Aorta (tissue), 5 donors: Measurements from ENCODE around the gene TMEM181. TPM values are rescaled to one million over a fixed set of nuclear protein-coding genes. Genes with fewer than 3 reads are reported as not detected.
A peak's percentile ranks its signal among the peaks of the same experiment; 100 is the strongest.

Source experiments
- ATAC-seq: fragments of 200-7000 bp; cut with Tn5 transposase; one replicate; pipeline ENCODE4 v1.9.1; 2022; ENCODE audit warnings: moderate library complexity; ENCODE audit not compliant: low FRiP score
- DNase-seq, 2 donors: peaks; one replicate each; pipeline ENCODE4 v3.0.0-alpha.2; 2020
- H3K27ac ChIP-seq, 2 donors: one replicate each; pipeline ENCODE4 v1.5.1; 2013; ENCODE audit warnings: low read length in 2 of 2, mild to moderate bottlenecking in 2 of 2, moderate library complexity in 2 of 2, control low read depth in 1 of 2, inconsistent platforms in 1 of 2, low read depth in 1 of 2
- H3K27me3 ChIP-seq, 2 donors: one replicate each; pipeline ENCODE4 v1.6.1; 2013; ENCODE audit warnings: control low read depth in 1 of 2, low read length in 1 of 2, mild to moderate bottlenecking in 1 of 2, moderate library complexity in 1 of 2; ENCODE audit not compliant: insufficient read depth in 2 of 2, control insufficient read depth in 1 of 2
- H3K36me3 ChIP-seq, 2 donors: one replicate each; pipeline ENCODE4 v1.6.1; 2013; ENCODE audit warnings: control low read depth in 1 of 2, low read length in 1 of 2, mild to moderate bottlenecking in 1 of 2; ENCODE audit not compliant: insufficient read depth in 2 of 2, control insufficient read depth in 1 of 2
- H3K4me1 ChIP-seq, 2 donors: one replicate each; pipeline ENCODE4 v1.6.1; 2013; ENCODE audit warnings: low read length in 2 of 2, control low read depth in 1 of 2, mild to moderate bottlenecking in 1 of 2, moderate library complexity in 1 of 2; ENCODE audit not compliant: insufficient read depth in 2 of 2, control insufficient read depth in 1 of 2
- H3K4me3 ChIP-seq, 2 donors: one replicate each; pipeline ENCODE4 v1.5.1; 2013; ENCODE audit warnings: low read length in 2 of 2, control low read depth in 1 of 2, mild to moderate bottlenecking in 1 of 2
- H3K9me3 ChIP-seq: one replicate; pipeline ENCODE4 v1.6.1; 2013; ENCODE audit warnings: mild to moderate bottlenecking, low read length; ENCODE audit not compliant: control insufficient read depth
- WGBS, 2 donors: extraction: QIAGEN DNeasy Blood & Tissue Kit; methylation state at CpG; one replicate each; pipeline ENCODE4 v1.1.7; 2013; 5-methylcytosine and 5-hydroxymethylcytosine counted together
- intact Hi-C, 2 donors: fragments of 100-400 bp; cut with DNase I; formaldehyde crosslinking; loops; one replicate each; pipeline versions ENCODE4 v1.14.2 to v1.15.0; 2022
- polyA plus RNA-seq, 2 donors: library from polyadenylated mRNA; stranded (reverse); fragments of 200-250 nt; gene quantifications; one replicate each; pipeline ENCODE4 v1.2.3, GENCODE V29; 2013
- total RNA-seq, 2 donors: library from RNA; stranded (reverse); fragmentation: NEBNext Ultra II Directional; extraction: Animal tissue kit (Norgen Biotek cat#: 25700); gene quantifications; one replicate each; pipeline ENCODE4 v1.2.1, GENCODE V29; 2021
- donor health status: healthy with polysubstance abuse.
- donor health status: Bipolar disorder and iron deficiency.
- donor health status: DM: no; HTN: no; CAD: no.
- donor health status: DM: no; HTN: no; CAD: no.
- donor health status: DM: yes; HTN: yes; CAD: no.

The TMEM181 gene
- total and polyA plus RNA-seq, 4 donors: 7.4 to 25.9 (median 17.9) TPM

GRCh38 chr6:158640519-158640918 lies 80.6 kb downstream of the TMEM181 start:
- intact Hi-C loops: no loop called here
- Histone ChIP-seq H3K4me3 (no peak overlapping the region), H3K27me3 (no peaks in the 10 kb centered on the region), H3K4me1 (no peaks in the 10 kb centered on the region), H3K36me3 (no peaks in the 10 kb centered on the region), H3K27ac (no peak overlapping the region), H3K9me3 (no peaks in the 10 kb centered on the region)
- ATAC-seq: no peak
- DNase-seq: no peak
- WGBS, 2 donors: 78 to 87% methylated on average over 2 of the region's 2 CpGs

- Histone ChIP-seq H3K9me3 (no peaks in the 10 kb centered on the region), H3K4me1 (no peaks in the 10 kb centered on the region), H3K36me3 (no peaks in the 10 kb centered on the region), H3K27ac (peak overlapping the region in 1 of 2 donors; percentile 8), H3K4me3 (no peak overlapping the region), H3K27me3 (no peaks in the 10 kb centered on the region)
- 12 to 30% methylated on average over 8 of the region's 8 CpGs for WGBS, 2 donors
- DNase-seq (peak in 1 of 2 donors; percentile 63), ATAC-seq (no peak)
- intact Hi-C loops: no loop called here
Measured at GRCh38 chr6:158642097-158642601, 82.3 kb downstream of the TMEM181 start.

- H3K4me3 ChIP-seq: peak overlapping the region; percentile 74 to 76
- DNase-seq (no peak), ATAC-seq (no peak)
- peak overlapping the region; percentile 45 to 84 for H3K27ac ChIP-seq
- no peaks in the 10 kb centered on the region for H3K9me3 ChIP-seq
- H3K36me3 ChIP-seq: no peaks in the 10 kb centered on the region
- no peaks in the 10 kb centered on the region for H3K27me3 ChIP-seq
- WGBS, 2 donors: 0 to 1% methylated on average over 20 to 21 of the region's 21 CpGs
- intact Hi-C loops: no loop called here
- H3K4me1 ChIP-seq: no peaks in the 10 kb centered on the region
Measured at GRCh38 chr6:158643836-158644230, 83.9 kb downstream of the TMEM181 start.

- Histone ChIP-seq H3K4me1 (no peaks in the 10 kb centered on the region), H3K27me3 (no peaks in the 10 kb centered on the region), H3K4me3 (peak within 1 kb of the TSS; percentile 74 to 76), H3K36me3 (no peaks in the 10 kb centered on the region), H3K9me3 (no peaks in the 10 kb centered on the region), H3K27ac (peak within 1 kb of the TSS; percentile 45 to 84)
- DNase-seq: peak; percentile 94 to 97
- 0% methylated on average over 68 to 81 of the region's 81 CpGs for WGBS, 2 donors
- ATAC-seq: peak; percentile 98
- intact Hi-C loops: no loop called here
Measured at GRCh38 chr6:158644231-158645063, 84.6 kb downstream of the TMEM181 start, which contains the start of gene DYNLT1. Gene DYNLT1, minus strand, starts transcription at chr6:158644743. Its CDS starts 35 bp downstream, at chr6:158644708.

- Histone ChIP-seq H3K27me3 (no peaks in the 10 kb centered on the region), H3K9me3 (no peaks in the 10 kb centered on the region), H3K4me3 (peak overlapping the region; percentile 43 to 72), H3K36me3 (no peaks in the 10 kb centered on the region), H3K27ac (peak overlapping the region in 1 of 2 donors; percentile 24), H3K4me1 (no peaks in the 10 kb centered on the region)
- intact Hi-C loops: no loop called here
- DNase-seq (peak in 1 of 2 donors; percentile 2), ATAC-seq (no peak)
- 30 to 31% methylated on average over 21 of the region's 21 CpGs for WGBS, 2 donors
Measured at GRCh38 chr6:158645064-158646022, 85.5 kb downstream of the TMEM181 start.

GRCh38 chr6:158646023-158646910 lies 86.4 kb downstream of the TMEM181 start:
- no peak for DNase-seq
- H3K4me1 ChIP-seq: no peaks in the 10 kb centered on the region
- no peaks in the 10 kb centered on the region for H3K27me3 ChIP-seq
- no peak overlapping the region for H3K4me3 ChIP-seq
- H3K9me3 ChIP-seq: no peaks in the 10 kb centered on the region
- no peak for ATAC-seq
- H3K27ac ChIP-seq: no peak overlapping the region
- H3K36me3 ChIP-seq: no peaks in the 10 kb centered on the region
- intact Hi-C loops: no loop called here
- 73 to 95% methylated on average over 10 of the region's 10 CpGs for WGBS, 2 donors

- Histone ChIP-seq H3K36me3 (no peaks in the 10 kb centered on the region), H3K4me3 (no peak overlapping the region), H3K9me3 (no peaks in the 10 kb centered on the region), H3K27ac (no peak overlapping the region), H3K27me3 (no peaks in the 10 kb centered on the region), H3K4me1 (no peaks in the 10 kb centered on the region)
- DNase-seq (no peak), ATAC-seq (no peak)
- intact Hi-C loops: no loop called here
- 42 to 61% methylated on average over 4 of the region's 4 CpGs for WGBS, 2 donors
Measured at GRCh38 chr6:158647501-158647900, 87.6 kb downstream of the TMEM181 start.

GRCh38 chr6:158648682-158649131 lies 88.8 kb downstream of the TMEM181 start:
- ATAC-seq (no peak), DNase-seq (no peak)
- Histone ChIP-seq H3K4me1 (no peaks in the 10 kb centered on the region), H3K9me3 (no peaks in the 10 kb centered on the region), H3K36me3 (no peaks in the 10 kb centered on the region), H3K27ac (no peak overlapping the region), H3K27me3 (no peaks in the 10 kb centered on the region), H3K4me3 (no peak overlapping the region)
- intact Hi-C loops: no loop called here
- WGBS, 2 donors: 25 to 42% methylated on average over 5 of the region's 5 CpGs
